COR-L47 (cell line): ENCODE measurements around the gene XPNPEP1.

Source experiments
- DNase-seq: peaks from one replicate; lab custom pipeline; 2025; lab: John Stamatoyannopoulos, UW

Gene XPNPEP1

DNA sequence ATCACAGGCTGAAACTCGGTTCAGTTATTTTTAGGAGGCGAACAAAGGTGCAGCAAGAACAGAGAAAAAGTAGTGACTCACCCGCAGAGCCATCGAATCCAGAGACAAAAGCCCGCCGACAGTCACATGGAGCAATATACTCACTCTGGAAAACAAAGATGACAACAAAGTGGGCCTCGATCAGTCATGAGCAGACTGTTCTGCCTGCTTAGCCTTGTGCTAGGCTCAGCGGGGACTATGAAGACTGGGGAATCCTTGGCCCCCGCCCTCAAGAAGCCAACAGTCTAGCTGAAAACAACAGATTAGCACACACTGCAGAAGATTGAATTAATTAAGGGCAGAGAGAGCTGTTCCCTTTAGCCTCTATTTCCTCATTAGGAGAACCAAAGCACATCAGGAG lies 30.4 kb downstream of the XPNPEP1 start:
- DNase-seq: no peak

DNA sequence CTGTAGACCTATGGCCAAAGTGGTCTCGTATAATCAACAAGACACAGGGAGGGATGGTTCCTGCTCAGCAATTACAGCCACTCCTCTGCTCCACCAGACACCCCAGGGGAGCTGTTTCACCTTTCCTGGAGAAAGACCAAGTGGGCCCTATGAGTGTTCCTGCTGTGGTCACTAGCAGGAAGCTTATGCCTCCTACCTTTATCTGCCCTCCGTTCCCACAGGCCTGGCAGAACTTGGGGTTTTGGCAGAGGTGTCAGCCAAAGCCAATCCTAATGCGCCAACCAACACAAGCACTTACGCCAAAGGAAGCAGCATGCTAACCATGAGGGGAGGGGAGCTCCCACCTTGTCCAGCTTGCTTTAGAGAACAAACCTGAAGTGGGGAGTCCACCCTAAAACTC lies 31.2 kb downstream of the XPNPEP1 start:
- DNase-seq: no peak

DNA sequence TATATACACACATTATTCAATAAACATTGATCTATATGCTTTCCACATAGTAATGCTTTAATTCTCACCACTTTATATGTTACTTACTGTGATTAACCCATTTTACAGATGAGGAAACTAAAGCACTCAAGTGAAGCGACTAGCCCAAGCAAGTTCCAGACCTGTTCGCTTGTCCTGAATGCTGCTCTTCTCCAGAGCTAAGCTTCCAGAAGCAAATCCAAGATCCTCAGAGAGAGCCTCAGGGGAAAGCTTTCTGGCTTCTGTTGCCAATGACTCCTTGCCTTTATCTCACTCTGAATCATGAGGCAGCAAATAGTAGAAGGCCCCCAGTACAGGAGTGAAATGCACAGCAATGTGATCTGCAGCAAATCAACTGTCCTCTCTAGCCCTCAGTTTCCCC lies 32.2 kb downstream of the XPNPEP1 start:
- no peak for DNase-seq

DNA sequence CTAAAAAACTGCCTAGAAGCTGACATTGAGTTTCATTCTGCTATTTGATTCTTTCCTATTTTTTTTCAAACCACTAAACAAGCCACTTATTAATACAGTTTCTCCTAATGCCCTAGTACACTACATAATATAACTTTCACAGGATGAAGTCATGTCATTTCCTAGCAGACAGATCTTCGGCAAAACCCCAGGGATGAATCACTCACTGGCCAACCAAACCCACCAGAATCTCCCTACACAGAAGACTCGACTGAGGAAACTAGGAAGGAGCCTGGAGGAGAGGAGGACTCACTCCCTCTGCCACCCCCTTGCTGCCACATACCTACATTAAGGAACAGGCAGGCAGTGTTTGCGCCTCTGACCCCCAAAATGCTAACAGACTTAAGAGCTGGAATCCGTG lies 33.4 kb downstream of the XPNPEP1 start:
- no peak for DNase-seq

DNA sequence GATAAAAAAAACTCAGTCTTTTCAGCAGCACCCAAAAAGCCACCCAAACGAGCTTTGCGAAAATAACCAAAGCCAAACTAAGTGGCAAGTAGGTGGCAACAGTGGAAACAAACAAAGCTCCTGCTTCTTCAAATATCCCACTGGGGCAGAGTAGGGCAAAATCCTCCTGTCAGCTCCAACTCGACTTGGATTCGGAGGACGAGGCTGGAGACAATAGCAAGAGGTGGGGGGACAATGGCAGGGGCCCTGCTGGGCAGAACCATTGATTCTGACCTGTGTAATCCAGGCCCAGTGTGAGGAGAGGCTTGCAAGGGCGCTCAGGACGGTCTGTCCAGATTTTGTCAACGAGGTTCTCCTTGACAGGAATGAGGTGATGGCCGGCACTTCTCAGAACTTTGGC lies 35.5 kb downstream of the XPNPEP1 start:
- DNase-seq: no peak

DNA sequence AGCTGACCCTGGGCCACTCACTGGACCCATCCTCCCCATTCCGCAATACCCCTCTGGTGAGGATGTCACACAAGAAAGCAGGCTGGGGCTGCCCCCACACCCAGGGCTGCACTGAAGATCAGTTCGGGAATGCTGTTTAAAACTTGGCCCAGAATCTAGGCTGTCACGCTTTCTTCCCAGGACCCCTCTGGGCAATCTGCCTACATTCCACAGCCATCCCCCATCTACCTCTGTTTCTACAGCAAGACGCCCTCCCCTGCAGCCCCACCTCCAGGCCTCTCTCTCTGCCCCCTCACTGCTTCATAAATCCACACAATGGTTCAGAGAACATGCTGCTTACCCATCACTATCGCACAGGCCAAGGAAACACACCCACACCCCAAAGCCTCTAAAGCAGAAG lies 36.1 kb downstream of the XPNPEP1 start:
- no peak for DNase-seq

DNA sequence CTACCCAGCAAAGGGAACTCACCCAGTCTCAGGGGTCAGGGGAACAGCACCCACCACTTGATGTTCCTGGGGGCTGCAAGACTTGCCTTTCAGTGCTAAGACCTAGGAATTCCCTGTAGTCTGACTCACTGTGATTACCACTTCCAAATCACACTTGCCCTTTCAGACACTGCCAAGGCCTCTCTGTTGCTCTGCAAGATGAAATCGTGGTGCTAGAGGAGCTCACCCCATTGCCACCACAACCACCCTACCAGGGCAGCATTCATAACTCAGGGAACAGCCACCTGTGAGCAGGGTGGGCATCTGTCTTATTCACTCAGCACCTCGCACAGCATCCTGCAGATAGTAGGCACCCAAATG lies 36.5 kb downstream of the XPNPEP1 start:
- DNase-seq: no peak

DNA sequence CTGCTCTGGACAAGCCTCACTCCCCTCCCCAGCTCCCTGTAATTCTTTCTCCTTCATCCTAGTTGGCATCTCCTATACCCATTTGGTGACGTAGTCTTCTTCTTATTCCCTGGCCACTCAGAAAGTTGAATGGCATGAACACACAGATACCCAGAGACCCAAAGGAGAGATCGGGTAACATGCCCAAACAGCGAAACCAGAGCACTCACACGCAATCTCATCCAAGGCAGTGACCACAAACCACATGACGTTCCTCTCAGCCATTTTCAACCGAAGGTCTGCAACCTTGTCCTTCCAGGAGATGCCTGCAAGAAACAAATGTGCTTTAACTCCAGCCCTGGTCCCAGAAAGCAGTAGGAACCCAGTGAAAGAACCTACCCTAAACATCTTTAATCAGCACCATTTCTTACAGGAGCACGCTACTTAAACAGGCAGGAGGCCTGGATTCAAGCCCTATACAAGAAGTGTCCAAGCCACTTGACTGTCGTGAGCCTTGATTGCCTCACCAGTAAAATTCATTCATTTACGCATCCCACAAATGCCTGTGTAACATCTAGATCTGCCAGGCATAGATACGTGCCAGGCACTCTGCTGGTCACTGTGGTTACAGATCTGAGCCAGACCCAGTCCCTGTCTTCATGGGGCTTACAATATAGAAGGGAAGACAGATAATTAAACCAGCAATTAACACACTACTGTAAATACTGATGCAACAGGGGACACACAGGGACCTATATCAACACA lies 37.1 kb downstream of the XPNPEP1 start:
- no peak for DNase-seq

DNA sequence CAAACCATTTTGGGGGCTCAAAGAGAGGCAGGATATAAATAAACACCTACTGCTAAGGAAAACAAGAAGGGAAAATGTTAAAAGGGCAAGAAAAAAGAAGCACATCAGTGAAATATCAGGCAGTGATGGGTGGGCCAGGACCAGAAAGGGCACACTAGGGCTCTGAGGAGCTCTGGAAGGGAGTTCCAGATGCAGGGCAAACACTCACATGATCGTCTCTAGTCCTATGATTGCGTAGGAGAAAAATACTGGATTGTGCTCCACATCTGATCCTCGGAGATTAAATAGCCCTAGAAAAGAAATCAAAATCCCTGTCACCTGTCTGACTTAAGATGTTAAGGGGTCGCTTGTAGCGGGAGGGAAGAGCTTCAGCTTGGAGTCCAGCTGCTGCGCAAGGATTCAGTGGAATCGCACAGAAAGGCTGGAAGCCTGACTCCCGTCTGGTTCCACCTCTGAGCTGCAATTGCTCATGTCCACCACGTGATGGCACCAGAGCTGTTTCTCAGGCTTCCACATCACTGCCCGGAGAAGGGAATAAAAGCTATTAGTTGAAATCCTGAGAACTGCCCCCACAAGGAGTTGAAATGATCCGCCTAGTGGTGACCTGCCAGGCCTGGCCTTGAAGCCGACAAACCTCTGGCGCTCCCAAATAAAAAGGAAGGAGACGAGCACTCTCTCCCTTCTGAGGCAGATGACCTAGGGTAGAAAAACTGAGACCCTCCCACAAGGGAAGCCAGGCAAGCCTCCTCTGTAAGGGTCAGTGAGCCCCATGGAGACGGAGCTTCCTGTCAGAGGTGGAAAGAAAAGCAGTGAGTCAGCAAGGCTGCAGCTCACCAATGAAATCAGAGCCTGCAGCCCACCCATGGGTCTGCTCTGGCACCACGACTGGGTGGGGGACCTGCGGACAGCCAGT lies 39.2 kb downstream of the XPNPEP1 start:
- DNase-seq: peak; percentile 43

DNA sequence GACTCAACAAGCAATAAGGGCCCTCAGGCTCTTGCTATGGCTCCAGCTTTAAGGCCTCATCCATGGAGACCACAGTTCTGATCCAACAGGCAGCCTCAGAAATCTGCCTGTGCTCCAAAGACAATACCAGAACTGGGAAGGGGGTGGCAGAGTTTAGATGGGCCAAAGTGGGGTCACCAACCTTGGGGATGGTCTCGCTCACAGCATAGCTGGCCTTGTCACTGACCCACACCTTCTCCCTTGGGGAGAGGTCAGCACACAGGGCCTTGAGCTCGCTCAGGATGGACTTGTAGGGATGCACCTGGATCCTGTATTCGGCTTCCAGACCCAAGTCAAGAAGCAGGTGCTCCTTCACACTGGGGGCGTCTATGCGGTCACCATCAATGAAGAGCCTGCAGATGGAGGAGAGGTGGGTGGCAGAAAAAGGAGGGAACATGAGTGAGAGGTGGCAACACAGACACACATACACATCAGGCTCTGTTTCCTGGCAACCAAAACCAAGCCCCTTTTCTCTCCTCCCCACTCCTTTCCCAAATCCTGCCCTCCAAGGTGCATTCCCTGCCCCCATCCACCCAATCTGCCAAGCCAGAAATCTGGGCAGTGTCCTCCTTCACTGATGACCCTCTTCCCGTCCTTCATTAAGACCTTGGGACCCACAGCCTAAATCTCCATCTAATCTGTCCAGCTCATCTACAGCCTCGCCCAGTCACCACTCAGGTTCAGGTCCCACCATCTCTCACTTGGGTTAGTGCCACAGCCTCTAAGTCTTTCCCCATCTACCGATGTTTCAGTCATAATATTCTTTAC lies 40.9 kb downstream of the XPNPEP1 start:
- DNase-seq: no peak

DNA sequence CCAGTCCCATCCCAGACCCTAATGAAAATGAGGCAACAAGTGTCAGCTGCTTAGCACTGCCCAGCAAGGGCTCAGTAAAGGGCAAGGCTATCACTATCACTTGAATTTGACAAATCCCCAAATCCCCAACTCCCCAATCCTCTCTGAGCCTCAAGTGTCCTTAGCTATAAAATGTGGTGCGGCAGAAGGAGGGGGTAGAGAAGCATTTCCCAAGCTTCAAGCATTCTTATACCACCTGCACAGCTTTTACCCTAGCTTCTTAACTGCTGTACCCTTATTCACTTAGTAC lies 41.6 kb downstream of the XPNPEP1 start:
- DNase-seq: no peak

DNA sequence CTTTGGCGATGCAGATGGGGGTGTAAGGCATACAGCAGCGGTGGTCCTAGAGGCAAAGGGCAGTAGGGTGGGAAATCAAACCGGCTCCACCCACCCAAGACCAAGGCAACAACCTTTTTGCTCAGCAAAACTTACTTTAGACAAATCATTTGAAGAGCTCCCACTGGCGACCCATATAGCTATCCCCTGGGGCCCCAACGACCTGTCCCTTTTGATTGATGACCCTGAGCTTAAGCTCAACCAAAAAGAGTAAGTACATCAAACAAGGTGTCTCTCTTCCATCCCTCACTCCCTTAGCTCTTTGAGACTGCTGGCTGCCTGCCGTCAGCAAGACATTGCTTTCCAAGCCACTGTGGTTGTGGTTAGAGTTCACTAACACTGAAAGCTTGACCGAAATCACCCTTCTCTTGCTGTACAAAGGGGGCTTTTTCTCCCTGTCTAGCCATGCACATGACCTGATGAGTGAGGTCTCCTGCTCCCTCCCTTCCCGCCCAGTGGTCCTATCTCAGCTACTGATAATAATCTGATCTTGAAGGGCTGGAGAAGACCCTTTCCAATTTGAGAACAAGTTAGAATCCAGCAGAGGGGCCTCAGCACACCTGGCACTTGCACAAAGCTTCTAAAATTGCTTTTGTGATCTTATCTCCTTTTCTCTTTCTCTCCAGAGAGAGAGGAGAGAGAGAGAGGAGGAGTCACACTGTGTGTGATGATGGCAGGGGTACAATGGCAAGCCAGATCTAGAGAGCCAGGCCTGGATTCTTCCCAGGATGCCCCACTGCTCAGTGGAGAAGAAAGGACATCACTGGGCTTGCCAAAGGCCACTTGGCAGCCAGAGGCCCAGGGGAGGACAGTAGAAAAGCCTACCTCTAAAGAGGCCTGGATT lies 42.2 kb downstream of the XPNPEP1 start:
- no peak for DNase-seq

DNA sequence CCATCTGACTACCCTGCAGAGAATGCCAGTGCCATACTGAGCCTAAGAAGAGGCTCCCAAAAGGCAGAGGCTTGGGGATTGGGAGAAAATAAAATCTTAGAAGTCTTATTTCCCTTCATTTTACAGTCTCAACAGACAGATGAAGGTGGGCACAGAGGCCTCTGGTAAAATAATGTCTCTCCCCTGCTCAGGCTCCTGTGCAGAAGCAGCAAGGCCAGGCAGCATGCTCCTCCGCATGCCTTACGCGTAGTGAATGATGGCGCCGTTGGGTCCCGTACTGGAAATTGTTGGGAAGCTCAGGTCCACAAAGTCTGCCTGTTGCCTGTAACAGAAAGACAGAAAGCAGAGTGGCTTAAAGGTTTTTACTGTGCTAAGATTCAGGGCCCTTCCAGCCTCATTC lies 45.8 kb downstream of the XPNPEP1 start:
- no peak for DNase-seq

DNA sequence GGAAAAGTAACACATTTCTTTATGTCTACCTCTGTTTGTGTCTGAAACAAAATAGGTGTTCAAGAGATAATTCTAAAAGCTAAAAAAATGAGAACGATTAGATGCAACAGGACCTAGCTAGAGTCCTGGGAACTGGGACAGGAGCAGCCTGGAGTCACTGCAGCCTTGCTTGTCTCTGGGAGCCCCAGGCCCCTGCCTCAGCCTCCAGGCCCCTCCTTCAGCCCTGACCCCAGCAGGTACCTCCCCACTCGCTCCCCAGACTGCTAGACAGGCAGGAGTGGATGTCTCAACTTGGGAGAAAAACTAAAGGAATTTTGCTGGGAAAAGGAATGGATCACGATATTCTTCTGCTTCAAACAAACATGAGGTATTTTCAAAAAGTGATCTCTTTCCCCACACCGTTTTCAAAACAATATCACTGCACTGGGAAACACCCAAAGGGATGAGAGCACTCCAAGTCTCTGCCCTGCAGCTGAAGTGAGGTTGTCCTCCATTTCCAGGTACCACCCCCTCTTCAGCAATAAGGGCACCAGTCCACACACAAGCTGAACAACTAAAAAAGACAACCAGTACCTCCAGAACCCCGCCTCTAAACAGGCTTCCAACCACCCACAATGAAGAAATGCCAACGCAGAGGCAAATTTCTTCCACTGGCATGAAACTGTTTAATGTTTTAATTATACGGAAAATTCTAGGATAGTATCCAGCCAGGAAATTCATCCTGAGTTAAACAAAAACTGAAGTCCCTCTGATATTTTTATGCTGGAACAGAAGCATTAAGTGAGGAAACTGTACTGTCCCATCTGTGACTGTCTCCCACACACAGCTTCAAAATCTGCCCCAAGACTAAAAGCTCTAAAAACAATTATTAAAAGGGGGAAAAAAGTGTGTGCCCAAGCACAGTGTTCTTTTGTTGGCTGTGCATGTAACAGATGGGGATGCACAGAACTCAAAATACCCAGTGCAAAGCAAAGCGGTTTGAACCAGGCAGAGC lies 47.2 kb downstream of the XPNPEP1 start:
- no peak for DNase-seq

DNA sequence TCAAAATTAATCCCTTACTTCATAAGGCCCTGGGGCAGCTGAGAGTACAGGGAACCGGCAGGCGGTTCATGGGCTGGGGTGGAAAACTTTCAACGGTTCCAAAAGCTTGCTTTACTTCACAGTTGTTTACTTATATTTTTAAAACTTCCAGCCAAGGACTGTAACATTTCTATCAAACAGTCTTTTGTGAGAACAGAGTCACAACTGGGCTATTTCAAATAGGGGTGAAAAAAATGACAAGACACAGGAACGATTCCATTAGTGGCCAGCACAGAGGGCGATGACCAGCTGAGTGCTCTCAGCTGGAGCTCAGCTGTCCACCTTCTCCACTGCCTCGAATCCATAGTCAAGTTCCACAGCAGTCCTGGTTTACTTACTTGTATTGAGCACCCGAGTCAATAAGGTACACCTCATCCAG lies 48.2 kb downstream of the XPNPEP1 start:
- no peak for DNase-seq

DNA sequence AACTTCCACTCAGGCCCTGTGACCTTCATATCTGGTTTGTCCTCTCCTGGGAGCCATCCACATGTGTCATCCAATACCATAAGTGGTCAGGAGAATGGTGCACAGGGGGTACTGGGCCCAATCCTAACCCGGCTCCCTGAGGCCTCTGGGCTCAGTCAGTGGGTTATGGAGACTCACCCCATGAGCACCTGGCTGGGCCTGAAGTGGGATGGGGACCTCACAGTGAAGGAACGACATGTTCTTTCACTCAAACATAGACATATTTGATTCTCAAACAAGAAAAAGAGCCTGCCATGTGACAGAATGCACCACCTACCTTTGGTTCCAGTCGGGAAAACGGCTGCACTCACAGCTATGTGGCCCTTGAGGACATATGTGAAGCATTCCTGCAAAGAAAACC lies 51.8 kb downstream of the XPNPEP1 start:
- DNase-seq: no peak

DNA sequence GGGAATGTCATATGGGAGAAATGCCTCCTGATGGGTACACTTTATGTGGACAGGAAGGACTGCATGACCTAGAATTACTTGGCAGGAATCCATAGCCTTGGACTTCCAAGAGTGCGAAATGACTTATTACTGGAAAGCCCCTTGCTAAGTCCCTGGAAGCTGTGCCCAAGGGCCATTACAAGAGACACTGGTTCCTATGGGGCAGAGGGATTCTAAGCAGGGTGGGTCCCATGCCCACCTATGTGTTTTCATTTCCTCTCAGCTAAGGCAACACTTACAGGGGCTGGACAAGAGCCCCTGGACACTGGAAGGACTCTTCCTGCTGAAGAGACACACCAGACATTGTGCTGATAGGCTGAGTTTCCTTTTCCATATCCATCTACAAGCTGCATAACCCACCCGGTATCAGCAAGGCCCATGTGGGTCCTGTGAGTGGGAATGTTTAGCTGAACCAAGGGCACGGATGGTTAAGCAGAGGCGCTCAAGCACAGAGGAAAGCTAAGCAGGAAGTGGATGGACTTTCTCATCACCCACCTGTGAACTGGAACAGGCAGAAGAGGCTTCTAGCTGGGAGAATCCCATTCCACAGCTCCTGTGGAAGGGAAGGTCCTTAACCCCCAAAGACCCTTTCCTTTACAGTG lies 56.2 kb downstream of the XPNPEP1 start:
- DNase-seq: no peak

DNA sequence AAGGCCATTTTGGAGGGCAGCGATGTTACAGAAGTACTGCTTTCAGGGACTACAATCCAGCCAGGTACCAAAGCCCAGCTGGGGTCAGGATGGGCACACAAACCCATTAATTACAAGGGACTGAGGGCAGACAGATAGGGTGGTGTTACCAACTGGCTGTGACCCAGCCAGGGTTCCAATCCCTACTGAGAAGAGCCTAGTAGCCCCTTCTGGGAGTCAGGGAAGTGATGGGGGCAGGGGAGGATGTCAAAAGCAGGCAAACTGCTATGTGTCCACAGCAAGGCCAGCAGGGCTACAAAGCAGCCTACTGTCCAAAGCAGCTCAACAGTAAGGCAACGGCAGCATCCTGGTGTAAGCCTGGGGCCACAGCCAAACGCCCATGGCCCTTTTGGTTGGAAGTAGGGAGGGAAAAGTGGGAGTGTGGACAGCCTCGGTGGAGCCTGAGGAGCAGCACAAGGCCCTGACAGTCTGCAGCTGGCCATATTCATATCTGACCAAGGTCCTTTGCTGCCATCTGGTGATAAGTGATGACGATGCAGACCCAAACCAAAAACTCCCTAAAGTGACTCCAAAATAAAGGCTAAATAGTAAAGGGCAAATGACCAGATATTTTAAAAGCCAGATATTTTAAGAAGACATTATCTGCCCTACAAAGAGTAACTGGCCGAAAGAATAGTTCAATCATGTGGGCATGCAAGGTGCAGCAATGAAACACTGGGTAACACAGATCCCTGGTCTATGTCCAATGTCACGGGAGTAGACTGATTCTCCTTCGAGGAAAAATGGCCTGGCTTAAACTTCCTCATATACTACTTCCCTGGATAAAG lies 56.9 kb downstream of the XPNPEP1 start:
- no peak for DNase-seq

DNA sequence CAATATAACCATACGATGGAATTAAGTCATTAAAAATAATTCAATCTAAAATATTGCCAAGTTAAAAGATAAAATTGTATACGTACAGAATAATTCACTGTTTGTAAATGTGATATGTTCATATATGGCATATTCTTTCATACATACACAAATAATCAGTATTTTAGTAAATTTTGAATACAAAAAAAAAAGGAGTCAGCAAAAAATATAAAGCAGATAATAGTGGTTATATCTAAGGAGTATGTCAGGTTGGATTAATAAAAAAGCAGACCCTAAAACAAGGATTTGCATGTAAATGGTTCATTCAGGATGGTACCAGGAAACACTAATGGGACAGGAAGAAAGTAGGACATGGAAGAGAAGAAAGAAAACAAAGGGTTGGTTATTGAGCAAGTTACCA lies 59.5 kb downstream of the XPNPEP1 start:
- no peak for DNase-seq
